Sigmoid colon (tissue), 7 donors: ENCODE data around the gene PTGIR. TPM values are rescaled to one million over a fixed set of nuclear protein-coding genes. Genes with fewer than 3 reads are reported as not detected.

Experiments
- DNase-seq: peaks from one replicate; pipeline ENCODE4 v3.0.0-alpha.2; 2019
- H3K27ac ChIP-seq, 4 donors: fragments of 200-600 bp; sonication (generic); one replicate each; pipeline ENCODE4 v1.5.1; 2016 to 2019; ENCODE audit warnings: mild to moderate bottlenecking in 1 of 4
- H3K27me3 ChIP-seq, 3 donors: fragments of 200-600 bp; sonication (generic); one replicate each; pipeline ENCODE4 v1.5.1; 2019; ENCODE audit warnings: mild to moderate bottlenecking in 1 of 3
- H3K36me3 ChIP-seq, 4 donors: fragments of 200-600 bp; sonication (generic); one replicate each; pipeline ENCODE4 v1.5.1; 2016 to 2019
- H3K4me1 ChIP-seq, 4 donors: fragments of 200-600 bp; sonication (generic); one replicate each; pipeline ENCODE4 v1.5.1; 2017 to 2019
- H3K4me3 ChIP-seq, 4 donors: fragments of 200-600 bp; sonication (generic); one replicate each; pipeline ENCODE4 v1.5.1; 2017 to 2019; ENCODE audit warnings: mild to moderate bottlenecking in 2 of 4, moderate library complexity in 1 of 4
- H3K9me3 ChIP-seq, 4 donors: fragments of 200-600 bp in 3 of 4; sonication (generic) in 3 of 4; one replicate each; pipeline versions ENCODE4 v1.5.1 to v1.6.1; 2013 to 2019
- CTCF ChIP-seq, 4 experiments: fragments of 450-650 bp in 3 of 4; fragments of 200-600 bp in 1 of 4; IDR thresholded peaks; one replicate each; pipeline ENCODE4 v1.5.1; 2016 to 2019; ENCODE audit warnings: antibody characterized with exemption in 4 of 4, mild to moderate bottlenecking in 3 of 4, moderate library complexity in 2 of 4
- EP300 ChIP-seq, 4 donors: sonication (generic); formaldehyde crosslinking; IDR thresholded peaks; one replicate each; pipeline ENCODE4 v1.6.1; 2017; ENCODE audit warnings: antibody characterized with exemption in 4 of 4
- POLR2A ChIP-seq, 2 donors: fragments of 450-650 bp; IDR thresholded peaks; one replicate each; pipeline ENCODE4 v1.6.1; 2016; ENCODE audit warnings: antibody characterized with exemption in 2 of 2, mild to moderate bottlenecking in 2 of 2, moderate library complexity in 2 of 2
- POLR2AphosphoS5 ChIP-seq, 4 donors: sonication (generic); formaldehyde crosslinking; IDR thresholded peaks; one replicate each; pipeline ENCODE4 v1.6.1; 2017; ENCODE audit warnings: antibody characterized with exemption in 4 of 4
- WGBS, 2 donors: extraction: QIAGEN DNeasy Blood & Tissue Kit; methylation state at CpG; one replicate each; pipeline ENCODE4 v1.1.7; 2013; 5-methylcytosine and 5-hydroxymethylcytosine counted together
- intact Hi-C: fragments of 100-400 bp; cut with DNase I; formaldehyde crosslinking; loops from one replicate; pipeline ENCODE4 v1.15.1; 2023
- polyA plus RNA-seq, 3 donors: library from polyadenylated mRNA; stranded (reverse); fragments of 200-250 nt; gene quantifications; one replicate each; pipeline ENCODE4 v1.2.3, GENCODE V29; 2013
- total RNA-seq, 4 donors: library from RNA; depleted of rRNA; stranded (reverse); fragments of >200 nt; gene quantifications; one replicate each; pipeline ENCODE4 v1.1.0, GENCODE V29; 2016
- donor health status: healthy with polysubstance abuse.
- donor health status: Bipolar disorder and iron deficiency.
- donor health status: healthy.

Gene PTGIR
- total and polyA plus RNA-seq, 7 donors: 0.60 to 5.8 (median 3.5) TPM; not detected in 1

- Histone ChIP-seq H3K27ac (no peak overlapping the region), H3K36me3 (no peaks in the 10 kb centered on the region), H3K4me1 (no peaks in the 10 kb centered on the region), H3K27me3 (no peaks in the 10 kb centered on the region), H3K9me3 (no peaks in the 10 kb centered on the region), H3K4me3 (no peak overlapping the region)
- no peak for DNase-seq
- intact Hi-C loops: no loop called here
- TF ChIP-seq POLR2AphosphoS5 (IDR thresholded peaks at IDR 0.05) (no peak), EP300 (IDR thresholded peaks at IDR 0.05) (no peak), POLR2A (IDR thresholded peaks at IDR 0.05) (no peak), CTCF (IDR thresholded peaks at IDR 0.05) (no peak)
- 69 to 80% methylated on average over 11 of the region's 11 CpGs for WGBS, 2 donors
These were observed 50.4 kb downstream of the PTGIR start for GRCh38 chr19:46574533-46574932.

GRCh38 chr19:46573679-46574498 is 51.0 kb downstream of the PTGIR start:
- DNase-seq: no peak
- Histone ChIP-seq H3K4me3 (no peak overlapping the region), H3K27ac (no peak overlapping the region), H3K27me3 (no peaks in the 10 kb centered on the region), H3K4me1 (no peaks in the 10 kb centered on the region), H3K36me3 (no peaks in the 10 kb centered on the region), H3K9me3 (no peaks in the 10 kb centered on the region)
- TF ChIP-seq EP300 (IDR thresholded peaks at IDR 0.05): no peak
- no peak for TF ChIP-seq CTCF (IDR thresholded peaks at IDR 0.05)
- no peak for TF ChIP-seq POLR2A (IDR thresholded peaks at IDR 0.05)
- TF ChIP-seq POLR2AphosphoS5 (IDR thresholded peaks at IDR 0.05): no peak
- WGBS, 2 donors: 84 to 85% methylated on average over 8 of the region's 8 CpGs
- intact Hi-C loops: no loop called here

- H3K9me3 ChIP-seq: no peaks in the 10 kb centered on the region
- whole genome bisulfite sequencing, 2 donors: 51 to 66% methylated on average over 5 of the region's 5 CpGs
- H3K4me1 ChIP-seq: no peaks in the 10 kb centered on the region
- no peaks in the 10 kb centered on the region for H3K27me3 ChIP-seq
- intact Hi-C loops: no loop called here
- H3K27ac ChIP-seq: no peak overlapping the region
- H3K4me3 ChIP-seq: no peak overlapping the region
- H3K36me3 ChIP-seq: no peaks in the 10 kb centered on the region
- no peak for DNase-seq
- TF ChIP-seq POLR2AphosphoS5 (IDR thresholded peaks at IDR 0.05) (no peak), CTCF (IDR thresholded peaks at IDR 0.05) (no peak), POLR2A (IDR thresholded peaks at IDR 0.05) (no peak), EP300 (IDR thresholded peaks at IDR 0.05) (no peak)
These were observed 53.4 kb downstream of the PTGIR start for GRCh38 chr19:46571495-46571894.

Other genes with a start within 250 kb of the PTGIR start
- gene CCDC8, start 211.5 kb downstream of the PTGIR start, total RNA-seq: 1 to 10 TPM; 3.5 to 6.1 (median 5.2) TPM
- 1 to 10 TPM in 2 of 3 donors, under 1 TPM in 1; 0.69 to 2.4 (median 1.9) TPM for gene CCDC8, start 211.5 kb downstream of the PTGIR start, polyA plus RNA-seq
- under 1 TPM in 3 of 4 donors, not detected in 1; 0.27 to 0.36 (median 0.28) TPM for gene PNMA8C, start 196.2 kb downstream of the PTGIR start, total RNA-seq
- under 1 TPM in 2 of 3 donors, not detected in 1; 0.23 to 0.25 TPM for gene PNMA8C, start 196.2 kb downstream of the PTGIR start, polyA plus RNA-seq
- 1 to 10 TPM; 1.5 to 8.4 (median 5.5) TPM for gene PNMA8A, start 153.5 kb downstream of the PTGIR start, total RNA-seq
- gene PNMA8A, start 153.5 kb downstream of the PTGIR start, polyA plus RNA-seq: 1 to 10 TPM in 1 of 3 donors, not detected in 2; 2.3 TPM
- 1 to 10 TPM; 1.3 to 1.9 (median 1.6) TPM for gene PNMA8B, start 129.2 kb downstream of the PTGIR start, total RNA-seq
- under 1 TPM in 2 of 3 donors, not detected in 1; 0.60 to 0.95 TPM for gene PNMA8B, start 129.2 kb downstream of the PTGIR start, polyA plus RNA-seq
- gene CALM3, start 23.8 kb downstream of the PTGIR start, total RNA-seq: 100 to 1,000 TPM; 127 to 183 (median 159) TPM
- 100 to 1,000 TPM; 210 to 375 (median 281) TPM for gene CALM3, start 23.8 kb downstream of the PTGIR start, polyA plus RNA-seq
- not detected for gene GNG8, start 11.1 kb upstream of the PTGIR start, total RNA-seq
- not detected for gene GNG8, start 11.1 kb upstream of the PTGIR start, polyA plus RNA-seq
- 10 to 100 TPM; 23.7 to 87.2 (median 48.6) TPM for gene DACT3, start 36.1 kb upstream of the PTGIR start, total RNA-seq
- 1 to 10 TPM in 2 of 3 donors, under 1 TPM in 1; 0.46 to 2.9 (median 1.8) TPM for gene DACT3, start 36.1 kb upstream of the PTGIR start, polyA plus RNA-seq
- gene PRKD2, start 92.0 kb upstream of the PTGIR start, total RNA-seq: 10 to 100 TPM; 14.7 to 33.8 (median 16.7) TPM
- gene PRKD2, start 92.0 kb upstream of the PTGIR start, polyA plus RNA-seq: 10 to 100 TPM; 18.6 to 51.7 (median 32.6) TPM
- gene FKRP, start 121.0 kb upstream of the PTGIR start, total RNA-seq: 10 to 100 TPM; 15.0 to 31.0 (median 15.7) TPM
- 10 to 100 TPM in 1 of 3 donors, 1 to 10 TPM in 2; 1.4 to 11.9 (median 3.6) TPM for gene FKRP, start 121.0 kb upstream of the PTGIR start, polyA plus RNA-seq
- 10 to 100 TPM; 42.5 to 62.6 (median 49.7) TPM for gene STRN4, start 121.4 kb upstream of the PTGIR start, total RNA-seq
- 10 to 100 TPM; 45.0 to 63.4 (median 51.8) TPM for gene STRN4, start 121.4 kb upstream of the PTGIR start, polyA plus RNA-seq
- gene SLC1A5, start 163.5 kb upstream of the PTGIR start, total RNA-seq: 10 to 100 TPM; 21.8 to 28.8 (median 24.8) TPM
- gene SLC1A5, start 163.5 kb upstream of the PTGIR start, polyA plus RNA-seq: 100 to 1,000 TPM in 1 of 3 donors, 10 to 100 TPM in 2; 24.7 to 122 (median 30.6) TPM
- gene AP2S1, start 225.8 kb upstream of the PTGIR start, total RNA-seq: 10 to 100 TPM; 52.4 to 84.3 (median 73.0) TPM
- gene AP2S1, start 225.8 kb upstream of the PTGIR start, polyA plus RNA-seq: 100 to 1,000 TPM; 139 to 167 (median 163) TPM
- 10 to 100 TPM; 33.9 to 55.7 (median 36.7) TPM for gene ARHGAP35, start 235.9 kb upstream of the PTGIR start, total RNA-seq
- gene ARHGAP35, start 235.9 kb upstream of the PTGIR start, polyA plus RNA-seq: 10 to 100 TPM; 11.4 to 35.6 (median 20.3) TPM